Liver (tissue), 9 donors: ENCODE measurements around the gene CEP295NL. TPM values are rescaled to one million over a fixed set of nuclear protein-coding genes. Genes with fewer than 3 reads are reported as not detected.

Experiments used
- DNase-seq: peaks from one replicate; pipeline ENCODE4 v3.0.0-alpha.2; 2017; ENCODE audit warnings: low spot score
- H3K27ac ChIP-seq, 2 donors: one replicate each; pipeline ENCODE4 v1.7.0; 2013; ENCODE audit warnings: inconsistent platforms in 2 of 2, low read length in 2 of 2, control low read depth in 1 of 2, low read depth in 1 of 2, mild to moderate bottlenecking in 1 of 2
- H3K27me3 ChIP-seq, 4 donors: one replicate each; pipeline versions ENCODE4 v1.6.1 to v1.7.0; 2013; ENCODE audit warnings: low read length in 3 of 4, inconsistent platforms in 1 of 4, mild to moderate bottlenecking in 1 of 4, moderate library complexity in 1 of 4; ENCODE audit not compliant: control insufficient read depth in 4 of 4, insufficient read depth in 4 of 4
- H3K36me3 ChIP-seq, 4 donors: one replicate each; pipeline versions ENCODE4 v1.6.1 to v1.7.0; 2013; ENCODE audit warnings: low read length in 3 of 4, mild to moderate bottlenecking in 3 of 4, low read depth in 1 of 4, moderate library complexity in 1 of 4; ENCODE audit not compliant: control insufficient read depth in 4 of 4, insufficient read depth in 3 of 4
- H3K4me1 ChIP-seq, 4 donors: one replicate each; pipeline versions ENCODE4 v1.6.1 to v1.7.0; 2013; ENCODE audit warnings: low read length in 3 of 4, mild to moderate bottlenecking in 3 of 4, moderate library complexity in 1 of 4; ENCODE audit not compliant: control insufficient read depth in 4 of 4, insufficient read depth in 4 of 4
- H3K4me3 ChIP-seq, 3 donors: one replicate each; pipeline versions ENCODE4 v1.6.1 to v1.7.0; 2013; ENCODE audit warnings: low read length in 3 of 3, control low read depth in 1 of 3, low read depth in 1 of 3, mild to moderate bottlenecking in 1 of 3
- H3K9ac ChIP-seq, 2 donors: one replicate each; pipeline ENCODE4 v1.7.0; 2013; ENCODE audit warnings: low read length in 2 of 2, mild to moderate bottlenecking in 2 of 2, moderate library complexity in 2 of 2, control low read depth in 1 of 2, low read depth in 1 of 2
- H3K9me3 ChIP-seq, 4 donors: one replicate each; pipeline versions ENCODE4 v1.6.1 to v1.7.0; 2013; ENCODE audit warnings: low read length in 3 of 4; ENCODE audit not compliant: control insufficient read depth in 4 of 4
- ATF3 ChIP-seq: IDR thresholded peaks from 2 replicates; pipeline ENCODE4 v1.6.1; 2016; ENCODE audit warnings: antibody characterized with exemption
- CTCF ChIP-seq: fragments of 150-350 bp; IDR thresholded peaks from 2 replicates; pipeline ENCODE4 v1.5.1; 2017; ENCODE audit warnings: improper control_type of control experiment, low read depth, low read length; ENCODE audit not compliant: missing input control
- EGR1 ChIP-seq, 2 donors: IDR thresholded peaks; 2 replicates each; pipeline ENCODE4 v1.6.1; 2016 to 2018; ENCODE audit warnings: antibody characterized with exemption in 2 of 2, low read depth in 2 of 2
- FOXA1 ChIP-seq: IDR thresholded peaks from 2 replicates; pipeline ENCODE4 v1.6.1; 2016; ENCODE audit warnings: antibody characterized with exemption
- FOXA2 ChIP-seq: IDR thresholded peaks from 2 replicates; pipeline ENCODE4 v1.6.1; 2016; ENCODE audit warnings: antibody characterized with exemption
- GABPA ChIP-seq, 2 donors: IDR thresholded peaks in 1 of 2; conservative IDR thresholded peaks in 1 of 2; 2 replicates each; pipeline ENCODE4 v1.6.1; 2016; ENCODE audit warnings: antibody characterized with exemption in 2 of 2, mild to moderate bottlenecking in 1 of 2, moderate library complexity in 1 of 2
- HNF4A ChIP-seq, 2 donors: conservative IDR thresholded peaks; 2 replicates each; pipeline ENCODE4 v1.6.1; 2016; ENCODE audit warnings: antibody characterized with exemption in 2 of 2, mild to moderate bottlenecking in 2 of 2
- HNF4G ChIP-seq: IDR thresholded peaks from 2 replicates; pipeline ENCODE4 v1.6.1; 2016; ENCODE audit warnings: antibody characterized with exemption
- JUND ChIP-seq, 2 donors: IDR thresholded peaks; 2 replicates each; pipeline ENCODE4 v1.6.1; 2016; ENCODE audit warnings: antibody characterized with exemption in 2 of 2
- MAX ChIP-seq: IDR thresholded peaks from 2 replicates; pipeline ENCODE4 v1.6.1; 2016; ENCODE audit warnings: antibody characterized with exemption
- NR2F2 ChIP-seq: IDR thresholded peaks from 2 replicates; pipeline ENCODE4 v1.6.1; 2016; ENCODE audit warnings: antibody characterized with exemption
- RAD21 ChIP-seq, 2 donors: IDR thresholded peaks; 2 replicates each; pipeline ENCODE4 v1.6.1; 2016; ENCODE audit warnings: antibody characterized with exemption in 2 of 2, mild to moderate bottlenecking in 2 of 2
- REST ChIP-seq: IDR thresholded peaks from 2 replicates; pipeline ENCODE4 v1.6.1; 2016; ENCODE audit warnings: antibody characterized with exemption, mild to moderate bottlenecking
- RXRA ChIP-seq, 2 donors: IDR thresholded peaks; 2 replicates each; pipeline ENCODE4 v1.6.1; 2017 to 2018; ENCODE audit warnings: antibody characterized with exemption in 2 of 2, mild to moderate bottlenecking in 1 of 2
- SP1 ChIP-seq: IDR thresholded peaks from 2 replicates; pipeline ENCODE4 v1.6.1; 2018; ENCODE audit warnings: antibody characterized with exemption, mild to moderate bottlenecking
- TAF1 ChIP-seq: conservative IDR thresholded peaks from 2 replicates; pipeline ENCODE4 v1.6.1; 2016; ENCODE audit warnings: antibody characterized with exemption, mild to moderate bottlenecking
- YY1 ChIP-seq: IDR thresholded peaks from 2 replicates; pipeline ENCODE4 v1.6.1; 2016; ENCODE audit warnings: antibody characterized with exemption, mild to moderate bottlenecking
- ZBTB33 ChIP-seq: IDR thresholded peaks from 2 replicates; pipeline ENCODE4 v1.6.1; 2016; ENCODE audit warnings: antibody characterized with exemption
- WGBS: extraction: QIAGEN DNeasy Blood & Tissue Kit; methylation state at CpG from one replicate; pipeline ENCODE4 v1.1.7; 2013; 5-methylcytosine and 5-hydroxymethylcytosine counted together
- polyA plus RNA-seq, 2 donors: library from polyadenylated mRNA; stranded (reverse) in 1 of 2; unstranded in 1 of 2; fragments of 200-250 nt in 1 of 2; fragments of >200 nt in 1 of 2; fragmentation: Nextera tagmentation in 1 of 2; extraction: Ambion mirVana in 1 of 2; gene quantifications; one replicate each; pipeline versions ENCODE4 v1.2.1 to v1.2.3, GENCODE V29; 2013 to 2015
- total RNA-seq, 2 donors: library from RNA; depleted of rRNA; stranded (reverse); fragments of >200 nt; gene quantifications; one replicate each; pipeline ENCODE4 v1.2.3, GENCODE V29; 2014
- donor health status: healthy.
- donor health status: healthy.
- donor health status: healthy.
- donor health status: healthy.
- donor health status: healthy.

The CEP295NL gene
- total and polyA plus RNA-seq, 4 donors, result 0.28 to 1.0 TPM; not detected in 2

GRCh38 chr17:78952706-78953105 is 49.7 kb upstream of the CEP295NL start:
- Histone ChIP-seq H3K4me3 (no peak overlapping the region), H3K27ac (no peak overlapping the region), H3K36me3 (no peaks in the 10 kb centered on the region), H3K27me3 (no peaks in the 10 kb centered on the region), H3K4me1 (peaks cover 0 to under 1% (median 0%) of the 10 kb centered on the region in 4 donors), H3K9ac (no peak overlapping the region), H3K9me3 (peaks cover 0 to 9% (median 4%) of the 10 kb centered on the region in 4 donors)
- no peak for TF ChIP-seq JUND (IDR thresholded peaks at IDR 0.05)
- no peak for TF ChIP-seq RAD21 (IDR thresholded peaks at IDR 0.05)
- no peak for DNase-seq
- 92% methylated on average over 10 of the region's 10 CpGs for WGBS

GRCh38 chr17:78951967-78952551 is 49.1 kb upstream of the CEP295NL start:
- Histone ChIP-seq H3K9ac (no peak overlapping the region), H3K27me3 (no peaks in the 10 kb centered on the region), H3K4me3 (no peak overlapping the region), H3K36me3 (no peaks in the 10 kb centered on the region), H3K4me1 (peaks cover 0 to 2% (median 0%) of the 10 kb centered on the region in 4 donors), H3K27ac (no peak overlapping the region), H3K9me3 (peaks cover 0 to 9% (median 4%) of the 10 kb centered on the region in 4 donors)
- DNase-seq, result no peak
- WGBS, result 52% methylated on average over 12 of the region's 12 CpGs
- TF ChIP-seq REST (no peak), MAX (no peak), GABPA (IDR thresholded peaks at IDR 0.05 in 1 of 2, conservative IDR thresholded peaks at IDR 0.05 in 1 of 2) (no peak), TAF1 (no peak), HNF4A (conservative IDR thresholded peaks at IDR 0.05) (no peak), EGR1 (IDR thresholded peaks at IDR 0.05; ENCODE audit: low read depth in 2 of 2) (no peak), CTCF (no peak), YY1 (no peak), ZBTB33 (no peak), FOXA1 (no peak), RXRA (IDR thresholded peaks at IDR 0.05) (no peak), ATF3 (no peak), RAD21 (IDR thresholded peaks at IDR 0.05) (no peak), SP1 (no peak), FOXA2 (no peak), HNF4G (no peak), JUND (IDR thresholded peaks at IDR 0.05) (no peak), NR2F2 (no peak)
